PC-3 (cell line): ENCODE data around the gene UBA3.

ENCODE experiments used
- EZH2 ChIP-seq: fragments of 300-600 bp; sonication (generic); IDR thresholded peaks from one replicate; pipeline ENCODE4 v1.6.1; 2017; ENCODE audit warnings: antibody characterized with exemption, mild to moderate bottlenecking, low read length; ENCODE audit not compliant: unreplicated experiment
- EZH2phosphoT487 ChIP-seq: fragments of 300-600 bp; sonication (generic); IDR thresholded peaks from 2 replicates; pipeline ENCODE4 v1.6.1; 2018; ENCODE audit warnings: mild to moderate bottlenecking, antibody characterized with exemption, low read length, borderline replicate concordance
- TF ChIP-seq, protein P1 (sequence below): fragments of 300-600 bp; sonication (generic); conservative IDR thresholded peaks from 2 replicates; pipeline ENCODE4 v1.5.1; 2017; ENCODE audit warnings: antibody characterized with exemption, low read depth, mild to moderate bottlenecking, low read length

DNA sequence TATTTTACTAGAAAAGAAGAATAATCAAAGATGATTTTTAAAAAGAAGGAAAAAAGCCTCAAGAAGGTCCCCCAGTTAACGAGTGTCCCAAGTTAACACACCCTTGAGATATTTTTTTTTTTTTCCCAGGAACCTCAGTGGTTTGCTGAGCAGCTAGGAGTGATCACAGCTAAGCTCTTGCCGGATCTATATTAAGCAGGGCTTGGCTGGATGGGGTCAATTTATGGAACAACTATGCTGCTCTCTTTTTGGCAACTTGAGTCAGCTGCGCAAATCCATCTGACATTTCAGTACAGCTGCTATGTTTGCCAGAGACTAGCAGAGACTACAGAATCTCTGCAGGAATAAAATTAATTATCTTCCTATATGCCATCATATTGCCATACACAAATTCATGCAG, 42.2 kb upstream of the UBA3 start, which contains the start of gene LMOD3:
- TF ChIP-seq EZH2 (no peak), EZH2phosphoT487 (no peak)
- TF ChIP-seq, protein P1, sequence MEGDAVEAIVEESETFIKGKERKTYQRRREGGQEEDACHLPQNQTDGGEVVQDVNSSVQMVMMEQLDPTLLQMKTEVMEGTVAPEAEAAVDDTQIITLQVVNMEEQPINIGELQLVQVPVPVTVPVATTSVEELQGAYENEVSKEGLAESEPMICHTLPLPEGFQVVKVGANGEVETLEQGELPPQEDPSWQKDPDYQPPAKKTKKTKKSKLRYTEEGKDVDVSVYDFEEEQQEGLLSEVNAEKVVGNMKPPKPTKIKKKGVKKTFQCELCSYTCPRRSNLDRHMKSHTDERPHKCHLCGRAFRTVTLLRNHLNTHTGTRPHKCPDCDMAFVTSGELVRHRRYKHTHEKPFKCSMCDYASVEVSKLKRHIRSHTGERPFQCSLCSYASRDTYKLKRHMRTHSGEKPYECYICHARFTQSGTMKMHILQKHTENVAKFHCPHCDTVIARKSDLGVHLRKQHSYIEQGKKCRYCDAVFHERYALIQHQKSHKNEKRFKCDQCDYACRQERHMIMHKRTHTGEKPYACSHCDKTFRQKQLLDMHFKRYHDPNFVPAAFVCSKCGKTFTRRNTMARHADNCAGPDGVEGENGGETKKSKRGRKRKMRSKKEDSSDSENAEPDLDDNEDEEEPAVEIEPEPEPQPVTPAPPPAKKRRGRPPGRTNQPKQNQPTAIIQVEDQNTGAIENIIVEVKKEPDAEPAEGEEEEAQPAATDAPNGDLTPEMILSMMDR = no peak
